SU-DHL-6 (cell line): ENCODE measurements around the gene CDK16.

Experiments used
- H2AFZ ChIP-seq: fragments of 200-600 bp; sonication (generic); 2 replicates; pipeline ENCODE4 v1.6.1; 2014; ENCODE audit warnings: low read depth, mild to moderate bottlenecking, moderate library complexity, mixed read lengths, antibody characterized with exemption, low read length; ENCODE audit not compliant: severe bottlenecking
- H3F3A ChIP-seq: fragments of 200-600 bp; shearing (Covaris generic); 2 replicates; pipeline ENCODE4 v1.6.0; 2016; ENCODE audit warnings: antibody characterized with exemption, mild to moderate bottlenecking; ENCODE audit not compliant: insufficient read depth
- H3K27ac ChIP-seq: fragments of 200-600 bp; sonication (generic); 2 replicates; pipeline ENCODE4 v1.5.1; 2016; ENCODE audit warnings: low read depth, mild to moderate bottlenecking, low read length, moderate library complexity, mixed read lengths
- H3K27me3 ChIP-seq: fragments of 200-600 bp; sonication (generic), shearing (Covaris generic); 2 replicates; pipeline ENCODE4 v1.6.0; 2014; ENCODE audit warnings: mild to moderate bottlenecking, low read length
- H3K36me3 ChIP-seq: fragments of 200-600 bp; sonication (generic); 2 replicates; pipeline ENCODE4 v1.6.1; 2014; ENCODE audit warnings: mild to moderate bottlenecking, low read length, mixed read lengths
- H3K4me2 ChIP-seq: fragments of 300-600, 200-600 bp; shearing (Covaris generic), sonication (generic); 2 replicates; pipeline ENCODE4 v1.6.0; 2014; ENCODE audit warnings: low read length, low read depth, mild to moderate bottlenecking; ENCODE audit not compliant: poor library complexity, severe bottlenecking
- H3K4me3 ChIP-seq: fragments of 200-600 bp; sonication (generic); 2 replicates; pipeline ENCODE4 v1.5.1; 2014; ENCODE audit warnings: antibody characterized with exemption, low read length, mild to moderate bottlenecking, mixed read lengths; ENCODE audit not compliant: insufficient read depth, poor library complexity, severe bottlenecking
- H3K79me2 ChIP-seq: fragments of 200-600 bp; sonication (generic); 2 replicates; pipeline ENCODE4 v1.6.1; 2014; ENCODE audit warnings: mild to moderate bottlenecking, low read length, moderate library complexity; ENCODE audit not compliant: insufficient read depth
- H3K9ac ChIP-seq: fragments of 200-600 bp; sonication (generic); 2 replicates; pipeline ENCODE4 v1.7.0; 2014; ENCODE audit warnings: mild to moderate bottlenecking, low read length
- H3K9me2 ChIP-seq: fragments of 200-600 bp; sonication (generic); replicated peaks from 2 replicates; pipeline ENCODE4 v1.6.1; 2014; ENCODE audit warnings: low read length; ENCODE audit not compliant: insufficient read depth
- H3K9me3 ChIP-seq: fragments of 200-600 bp; sonication (generic); 2 replicates; pipeline ENCODE4 v1.6.1; 2014; ENCODE audit warnings: low read length, mixed read lengths; ENCODE audit not compliant: insufficient read depth
- H4K20me1 ChIP-seq: fragments of 200-600 bp; sonication (generic); 2 replicates; pipeline ENCODE4 v1.6.1; 2014; ENCODE audit warnings: low read depth, mild to moderate bottlenecking, antibody characterized with exemption, low read length, moderate library complexity, mixed read lengths
- CTCF ChIP-seq: fragments of 200-600 bp; sonication (generic); IDR thresholded peaks from one replicate; pipeline ENCODE4 v1.5.1; 2017; ENCODE audit warnings: antibody characterized with exemption, mild to moderate bottlenecking, low read length, moderate library complexity; ENCODE audit not compliant: insufficient read depth, poor library complexity, severe bottlenecking
- EZH2phosphoT487 ChIP-seq: fragments of 200-600 bp; sonication (generic), shearing (Covaris generic); conservative IDR thresholded peaks from 2 replicates; pipeline ENCODE4 v1.6.1; 2018; ENCODE audit warnings: mild to moderate bottlenecking, antibody characterized with exemption, low read length, moderate library complexity, mixed read lengths

Gene CDK16

DNA sequence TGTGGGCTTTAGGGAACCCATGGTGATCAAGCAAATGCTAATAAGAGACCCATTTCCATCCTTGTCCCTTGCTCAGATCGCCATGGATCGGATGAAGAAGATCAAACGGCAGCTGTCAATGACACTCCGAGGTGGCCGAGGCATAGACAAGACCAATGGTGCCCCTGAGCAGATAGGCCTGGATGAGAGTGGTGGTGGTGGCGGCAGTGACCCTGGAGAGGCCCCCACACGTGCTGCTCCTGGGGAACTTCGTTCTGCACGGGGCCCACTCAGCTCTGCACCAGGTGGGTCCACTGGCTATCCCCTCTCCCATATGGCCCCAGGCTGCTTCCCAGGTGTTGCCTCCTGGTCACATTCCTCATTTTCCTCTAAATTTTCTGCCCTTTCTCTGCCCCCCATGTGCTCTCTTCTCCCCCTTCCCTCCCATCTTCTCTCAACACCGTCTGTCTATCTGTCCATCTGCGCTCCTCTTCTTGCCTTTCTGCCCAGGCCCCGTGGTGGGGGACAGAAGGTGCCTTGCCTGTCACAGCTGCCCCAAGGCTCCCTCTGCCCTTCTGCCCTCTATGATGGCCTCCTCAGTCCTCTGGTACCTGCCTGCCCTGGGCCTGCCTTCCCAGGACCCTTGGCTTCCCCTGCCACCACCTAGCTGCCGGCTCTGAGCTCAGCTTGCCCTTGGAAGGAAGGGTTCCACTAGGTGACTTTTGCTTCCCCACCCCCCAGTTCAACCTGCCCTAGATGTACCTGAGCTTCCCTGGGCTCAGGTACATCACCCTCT is 5.2 kb downstream of the CDK16 start:
- no peak overlapping the region for H3K9ac ChIP-seq
- H3K36me3 ChIP-seq: no peaks in the 10 kb centered on the region
- H3K27ac ChIP-seq: no peak overlapping the region
- H3K4me2 ChIP-seq: no peak overlapping the region
- H3K9me2 ChIP-seq: no peaks in the 10 kb centered on the region
- TF ChIP-seq CTCF: no peak
- TF ChIP-seq EZH2phosphoT487: no peak
- no peak overlapping the region for H2AFZ ChIP-seq
- peaks cover 5% of the 10 kb centered on the region; the same call in 1 of the 2 replicates for H4K20me1 ChIP-seq
- peaks cover 37% of the 10 kb centered on the region for H3K79me2 ChIP-seq
- no peaks in the 10 kb centered on the region for H3K27me3 ChIP-seq
- no peak overlapping the region for H3K4me3 ChIP-seq
- no peaks in the 10 kb centered on the region for H3K9me3 ChIP-seq
- H3F3A ChIP-seq: peaks cover 5% of the 10 kb centered on the region; the same call in 1 of the 2 replicates

- Histone ChIP-seq H3K36me3 (no peaks in the 10 kb centered on the region), H2AFZ (no peak overlapping the region), H3F3A (peaks cover 5% of the 10 kb centered on the region; the same call in 1 of the 2 replicates), H3K27me3 (no peaks in the 10 kb centered on the region), H3K79me2 (peaks cover 29% of the 10 kb centered on the region), H3K9ac (no peak overlapping the region), H3K4me2 (no peak overlapping the region), H4K20me1 (peaks cover 5% of the 10 kb centered on the region; the same call in 1 of the 2 replicates), H3K9me2 (no peaks in the 10 kb centered on the region), H3K27ac (no peak overlapping the region), H3K9me3 (no peaks in the 10 kb centered on the region), H3K4me3 (no peak overlapping the region)
- TF ChIP-seq CTCF: no peak
- no peak for TF ChIP-seq EZH2phosphoT487
These were observed 5.9 kb downstream of the CDK16 start for GRCh38 chrX:47224266-47224895.

DNA sequence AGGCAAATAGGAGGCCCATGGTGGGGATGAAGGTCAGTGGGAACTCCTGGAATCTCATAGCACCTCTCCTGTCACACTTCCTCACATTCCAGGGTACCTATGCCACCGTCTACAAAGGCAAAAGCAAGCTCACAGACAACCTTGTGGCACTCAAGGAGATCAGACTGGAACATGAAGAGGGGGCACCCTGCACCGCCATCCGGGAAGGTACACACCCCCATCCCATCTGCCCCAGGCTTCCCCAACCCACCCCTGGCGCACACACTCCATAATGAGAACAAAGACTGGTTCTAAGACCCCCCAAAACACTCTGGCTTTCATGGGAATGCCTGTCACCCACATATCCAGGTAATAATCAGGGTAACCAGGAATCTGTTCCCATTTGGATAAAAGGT is 6.4 kb downstream of the CDK16 start:
- H3K9ac ChIP-seq: no peak overlapping the region
- H3K9me3 ChIP-seq: no peaks in the 10 kb centered on the region
- H3K36me3 ChIP-seq: no peaks in the 10 kb centered on the region
- H3K4me2 ChIP-seq: no peak overlapping the region
- H3K9me2 ChIP-seq: no peaks in the 10 kb centered on the region
- H3K4me3 ChIP-seq: no peak overlapping the region
- peaks cover 24% of the 10 kb centered on the region for H3K79me2 ChIP-seq
- no peak overlapping the region for H3K27ac ChIP-seq
- H4K20me1 ChIP-seq: peaks cover 5% of the 10 kb centered on the region; the same call in 1 of the 2 replicates
- H3F3A ChIP-seq: peaks cover 5% of the 10 kb centered on the region; the same call in 1 of the 2 replicates
- no peaks in the 10 kb centered on the region for H3K27me3 ChIP-seq
- no peak overlapping the region for H2AFZ ChIP-seq
- no peak for TF ChIP-seq CTCF
- TF ChIP-seq EZH2phosphoT487: no peak
